Measurements from ENCODE around the gene SSTR4. TPM values are rescaled to one million over a fixed set of nuclear protein-coding genes. Genes with fewer than 3 reads are reported as not detected.
A peak's percentile ranks its signal among the peaks of the same experiment; 100 is the strongest.

Gene SSTR4
- total and polyA plus RNA-seq, 9 of the 15 experiments (the other 6 are each of a cell fraction or from before 2014, with no cell fraction given) = not detected

- TF ChIP-seq RAD21 (CRISPR knock-in tag; conservative IDR thresholded peaks at IDR 0.05 in 1 of 2, IDR thresholded peaks at IDR 0.05 in 1 of 2) (peak in 1 of 2 experiments; percentile 38; a peak in 2 of 4 replicates), MTA3 (IDR thresholded peaks at IDR 0.05; ENCODE audit: borderline replicate concordance) (no peak), KAT8 (IDR thresholded peaks at IDR 0.05; ENCODE audit: low read depth) (no peak), SMC3 (conservative IDR thresholded peaks at IDR 0.05; ENCODE audit: insufficient read depth, low read depth, low read length) (peak; percentile 26; the same call in 1 of the 2 replicates), CTCF (IDR thresholded peaks at IDR 0.05 in 2 of 3, conservative IDR thresholded peaks at IDR 0.05 in 1 of 3; ENCODE audit: insufficient read depth in 2 of 3, low read depth in 1 of 3, low read length in 3 of 3) (peak; percentile 55 to 71 (median 64)), YY1 (IDR thresholded peaks at IDR 0.05; ENCODE audit: borderline replicate concordance in 1 of 3, control insufficient read depth in 1 of 3, extremely low read depth in 1 of 3, insufficient read depth in 3 of 3, insufficient read length in 1 of 3, insufficient replicate concordance in 2 of 3, low read depth in 1 of 3, low read length in 2 of 3) (peak in 1 of 3 experiments; percentile 17), PYGO2 (tag; IDR thresholded peaks at IDR 0.05) (no peak), DDX20 (tag; IDR thresholded peaks at IDR 0.05; ENCODE audit: low read depth) (no peak), GATAD2B (IDR thresholded peaks at IDR 0.05; ENCODE audit: borderline replicate concordance) (no peak), ZNF785 (CRISPR knock-in tag; IDR thresholded peaks at IDR 0.05) (no peak), ZC3H4 (CRISPR knock-in tag; IDR thresholded peaks at IDR 0.05; ENCODE audit: borderline replicate concordance) (no peak), THAP12 (CRISPR knock-in tag; IDR thresholded peaks at IDR 0.05) (no peak), COPS2 (conservative IDR thresholded peaks at IDR 0.05) (no peak), RFX7 (CRISPR knock-in tag; IDR thresholded peaks at IDR 0.05) (no peak), SIN3B (IDR thresholded peaks at IDR 0.05; ENCODE audit: low read depth) (no peak), ZNF696 (CRISPR knock-in tag; conservative IDR thresholded peaks at IDR 0.05) (no peak)
- TF ChIP-seq, protein P1, sequence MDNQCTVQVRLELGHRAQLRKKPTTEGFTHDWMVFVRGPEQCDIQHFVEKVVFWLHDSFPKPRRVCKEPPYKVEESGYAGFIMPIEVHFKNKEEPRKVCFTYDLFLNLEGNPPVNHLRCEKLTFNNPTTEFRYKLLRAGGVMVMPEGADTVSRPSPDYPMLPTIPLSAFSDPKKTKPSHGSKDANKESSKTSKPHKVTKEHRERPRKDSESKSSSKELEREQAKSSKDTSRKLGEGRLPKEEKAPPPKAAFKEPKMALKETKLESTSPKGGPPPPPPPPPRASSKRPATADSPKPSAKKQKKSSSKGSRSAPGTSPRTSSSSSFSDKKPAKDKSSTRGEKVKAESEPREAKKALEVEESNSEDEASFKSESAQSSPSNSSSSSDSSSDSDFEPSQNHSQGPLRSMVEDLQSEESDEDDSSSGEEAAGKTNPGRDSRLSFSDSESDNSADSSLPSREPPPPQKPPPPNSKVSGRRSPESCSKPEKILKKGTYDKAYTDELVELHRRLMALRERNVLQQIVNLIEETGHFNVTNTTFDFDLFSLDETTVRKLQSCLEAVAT (IDR thresholded peaks at IDR 0.05) = no peak
- TF ChIP-seq, protein P2, sequence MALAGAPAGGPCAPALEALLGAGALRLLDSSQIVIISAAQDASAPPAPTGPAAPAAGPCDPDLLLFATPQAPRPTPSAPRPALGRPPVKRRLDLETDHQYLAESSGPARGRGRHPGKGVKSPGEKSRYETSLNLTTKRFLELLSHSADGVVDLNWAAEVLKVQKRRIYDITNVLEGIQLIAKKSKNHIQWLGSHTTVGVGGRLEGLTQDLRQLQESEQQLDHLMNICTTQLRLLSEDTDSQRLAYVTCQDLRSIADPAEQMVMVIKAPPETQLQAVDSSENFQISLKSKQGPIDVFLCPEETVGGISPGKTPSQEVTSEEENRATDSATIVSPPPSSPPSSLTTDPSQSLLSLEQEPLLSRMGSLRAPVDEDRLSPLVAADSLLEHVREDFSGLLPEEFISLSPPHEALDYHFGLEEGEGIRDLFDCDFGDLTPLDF (CRISPR knock-in tag; IDR thresholded peaks at IDR 0.05) = no peak
- TF ChIP-seq, protein P3, sequence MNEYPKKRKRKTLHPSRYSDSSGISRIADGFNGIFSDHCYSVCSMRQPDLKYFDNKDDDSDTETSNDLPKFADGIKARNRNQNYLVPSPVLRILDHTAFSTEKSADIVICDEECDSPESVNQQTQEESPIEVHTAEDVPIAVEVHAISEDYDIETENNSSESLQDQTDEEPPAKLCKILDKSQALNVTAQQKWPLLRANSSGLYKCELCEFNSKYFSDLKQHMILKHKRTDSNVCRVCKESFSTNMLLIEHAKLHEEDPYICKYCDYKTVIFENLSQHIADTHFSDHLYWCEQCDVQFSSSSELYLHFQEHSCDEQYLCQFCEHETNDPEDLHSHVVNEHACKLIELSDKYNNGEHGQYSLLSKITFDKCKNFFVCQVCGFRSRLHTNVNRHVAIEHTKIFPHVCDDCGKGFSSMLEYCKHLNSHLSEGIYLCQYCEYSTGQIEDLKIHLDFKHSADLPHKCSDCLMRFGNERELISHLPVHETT (CRISPR knock-in tag; conservative IDR thresholded peaks at IDR 0.05 in 1 of 2, IDR thresholded peaks at IDR 0.05 in 1 of 2) = no peak
These were observed 43.9 kb downstream of the SSTR4 start (continued) for GRCh38 chr20:23079016-23079351.
